ENCODE data around the gene DIP2C.
A peak's percentile ranks its signal among the peaks of the same experiment; 100 is the strongest.

Gene DIP2C

GRCh38 chr10:234708-235406, 454.6 kb downstream of the DIP2C start:
- H3K27ac ChIP-seq = peak overlapping the region; percentile 72
- TF ChIP-seq CTCF (conservative IDR thresholded peaks at IDR 0.05) (peak; percentile 8), ZFX (IDR thresholded peaks at IDR 0.05) (no peak)

GRCh38 chr10:232878-233277, 456.6 kb downstream of the DIP2C start:
- no peak for TF ChIP-seq CTCF (conservative IDR thresholded peaks at IDR 0.05)
- TF ChIP-seq ZFX (IDR thresholded peaks at IDR 0.05) = no peak
- no peak overlapping the region for H3K27ac ChIP-seq

- H3K27ac ChIP-seq = no peak overlapping the region
- TF ChIP-seq ZFX (IDR thresholded peaks at IDR 0.05) (no peak), CTCF (conservative IDR thresholded peaks at IDR 0.05) (no peak)
Measured at GRCh38 chr10:232061-232460, 457.4 kb downstream of the DIP2C start.

- no peak overlapping the region for H3K27ac ChIP-seq
- TF ChIP-seq CTCF (conservative IDR thresholded peaks at IDR 0.05) = peak; percentile 65
- TF ChIP-seq ZFX (IDR thresholded peaks at IDR 0.05) = no peak
Measured at GRCh38 chr10:230758-231157, 458.7 kb downstream of the DIP2C start.

GRCh38 chr10:228366-228765, 461.1 kb downstream of the DIP2C start:
- no peak overlapping the region for H3K27ac ChIP-seq
- no peak for TF ChIP-seq ZFX (IDR thresholded peaks at IDR 0.05)
- no peak for TF ChIP-seq CTCF (conservative IDR thresholded peaks at IDR 0.05)

- TF ChIP-seq ZFX (IDR thresholded peaks at IDR 0.05) = no peak
- no peak for TF ChIP-seq CTCF (conservative IDR thresholded peaks at IDR 0.05)
- H3K27ac ChIP-seq = no peak overlapping the region
Measured at GRCh38 chr10:227014-227413, 462.5 kb downstream of the DIP2C start.

- TF ChIP-seq ZFX (IDR thresholded peaks at IDR 0.05) (no peak), CTCF (conservative IDR thresholded peaks at IDR 0.05) (no peak)
- no peak overlapping the region for H3K27ac ChIP-seq
Measured at GRCh38 chr10:226018-226417, 463.4 kb downstream of the DIP2C start.
